GM19452 (cell line): ENCODE data around the gene TTL.
"Not testable (repeated sequence)": the region's sequence is repeated elsewhere in the genome, so short reads cannot be mapped to it uniquely, and the experiment has no call there.

ENCODE experiments used
- ATAC-seq: cut with Tn5 transposase; IDR thresholded peaks from one replicate; pipeline ENCODE4 v1.9.1; 2021; ENCODE audit not compliant: unreplicated experiment

Gene TTL

DNA sequence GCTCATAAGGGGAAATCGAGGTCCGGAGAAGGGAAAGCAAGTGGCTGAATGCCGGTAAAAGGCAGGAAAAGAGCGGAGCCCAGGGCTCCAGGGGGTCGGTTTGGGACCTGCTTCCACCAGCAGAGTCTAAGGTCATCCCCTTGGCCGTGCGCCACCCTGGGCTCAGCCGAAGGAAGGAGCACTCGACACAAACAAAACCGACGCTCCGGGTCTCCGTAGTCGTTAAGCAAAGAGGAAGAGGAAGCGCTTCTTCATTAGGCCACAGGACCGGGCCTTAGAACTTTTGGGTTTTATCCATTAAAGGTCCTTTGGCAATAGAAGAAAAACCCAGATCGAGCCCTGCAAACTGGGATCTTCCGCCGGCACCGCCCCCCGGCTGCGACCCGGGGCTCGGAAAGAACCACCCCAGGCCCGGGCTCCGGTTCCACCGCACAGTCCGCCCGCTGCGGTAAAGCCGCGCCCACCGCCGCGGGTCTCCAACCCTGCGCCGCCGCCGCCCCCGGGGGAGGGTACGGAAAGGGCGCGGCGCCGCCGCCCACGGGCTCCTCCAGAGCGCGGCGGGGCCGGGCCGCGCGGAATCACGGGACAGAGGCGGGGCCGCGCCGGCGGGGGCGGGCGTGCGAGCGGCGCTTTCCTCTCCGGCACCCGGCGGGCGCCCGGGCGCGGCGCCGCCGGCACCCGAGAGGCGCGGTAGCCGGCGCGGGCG lies at the start of gene TTL:
TSS of gene TTL (plus strand) at position 629 of the 706 bp plus-strand sequence. CDS start 189 bp downstream, outside the sequence.
- peak; percentile 64 for ATAC-seq

DNA sequence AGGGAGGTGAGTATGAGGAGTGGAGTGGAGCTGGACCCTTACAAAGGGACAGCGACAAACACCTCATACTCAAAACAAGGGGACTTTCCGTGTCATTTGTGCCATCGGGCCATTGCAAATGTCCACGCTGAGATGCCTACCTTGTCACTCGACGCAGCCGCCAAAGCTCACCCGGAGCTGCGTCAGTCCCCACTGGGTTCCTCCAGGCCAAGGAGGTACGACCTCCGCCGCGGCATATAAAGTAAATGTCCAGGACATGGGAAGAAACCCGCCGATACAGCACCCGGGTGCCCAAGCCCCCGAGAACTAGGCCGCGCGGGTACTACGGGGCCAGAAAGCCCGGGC lies 49.6 kb upstream of the TTL start:
- not testable (repeated sequence) for ATAC-seq

DNA sequence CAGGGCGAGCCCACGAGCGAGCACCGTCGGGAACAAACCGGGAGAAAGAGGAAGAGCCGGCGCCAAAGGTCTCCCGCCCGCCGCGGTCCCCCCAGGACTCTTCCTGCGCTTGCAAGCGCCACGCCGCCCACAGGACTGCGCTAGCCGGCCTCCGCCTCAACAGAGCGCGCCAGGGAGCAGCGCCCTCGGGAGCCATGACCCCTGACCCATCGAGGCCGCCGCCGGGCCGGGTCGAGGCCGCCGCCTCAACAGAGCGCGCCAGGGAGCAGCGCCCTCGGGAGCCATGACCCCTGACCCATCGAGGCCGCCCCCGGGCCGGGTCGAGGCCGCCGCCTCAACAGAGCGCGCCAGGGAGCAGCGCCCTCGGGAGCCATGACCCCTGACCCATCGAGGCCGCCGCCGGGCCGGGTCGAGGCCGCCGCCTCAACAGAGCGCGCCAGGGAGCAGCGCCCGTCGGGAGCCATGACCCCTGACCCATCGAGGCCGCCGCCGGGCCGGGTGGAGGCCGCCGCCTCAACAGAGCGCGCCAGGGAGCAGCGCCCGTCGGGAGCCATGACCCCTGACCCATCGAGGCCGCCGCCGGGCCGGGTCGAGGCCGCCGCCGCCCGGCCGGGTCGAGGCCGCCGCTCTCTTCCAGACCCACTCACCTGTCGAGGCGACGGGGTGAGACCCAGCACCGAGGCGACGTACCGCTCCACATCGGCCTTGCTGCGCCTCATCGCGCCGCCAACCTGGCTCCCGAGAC lies 49.0 kb upstream of the TTL start:
- ATAC-seq = peak; percentile 61

DNA sequence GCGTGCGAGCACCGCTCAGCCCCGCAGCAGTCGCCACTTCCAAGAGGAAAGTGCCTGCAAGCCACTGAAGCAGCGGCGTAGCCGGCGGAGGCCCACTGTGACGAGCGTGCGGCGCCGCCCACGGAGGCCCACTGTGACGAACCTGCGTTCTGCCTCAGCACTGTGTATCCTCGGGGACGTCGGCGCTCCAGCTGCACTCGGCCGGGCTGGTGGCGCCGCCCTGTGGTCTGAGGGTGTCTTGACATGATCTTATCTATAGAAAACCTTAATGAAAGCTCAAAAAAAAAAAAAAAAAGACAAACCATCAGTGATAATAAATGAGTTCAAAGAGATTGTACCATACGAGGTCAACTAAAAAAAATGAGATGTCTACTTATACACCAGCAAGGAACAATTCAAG lies 48.5 kb upstream of the TTL start, which contains the start of gene RGPD8:
TSS of gene RGPD8 (minus strand) at position 166 of the 400 bp plus-strand sequence. CDS start 192 bp downstream, outside the sequence.
- peak; percentile 99 for ATAC-seq

DNA sequence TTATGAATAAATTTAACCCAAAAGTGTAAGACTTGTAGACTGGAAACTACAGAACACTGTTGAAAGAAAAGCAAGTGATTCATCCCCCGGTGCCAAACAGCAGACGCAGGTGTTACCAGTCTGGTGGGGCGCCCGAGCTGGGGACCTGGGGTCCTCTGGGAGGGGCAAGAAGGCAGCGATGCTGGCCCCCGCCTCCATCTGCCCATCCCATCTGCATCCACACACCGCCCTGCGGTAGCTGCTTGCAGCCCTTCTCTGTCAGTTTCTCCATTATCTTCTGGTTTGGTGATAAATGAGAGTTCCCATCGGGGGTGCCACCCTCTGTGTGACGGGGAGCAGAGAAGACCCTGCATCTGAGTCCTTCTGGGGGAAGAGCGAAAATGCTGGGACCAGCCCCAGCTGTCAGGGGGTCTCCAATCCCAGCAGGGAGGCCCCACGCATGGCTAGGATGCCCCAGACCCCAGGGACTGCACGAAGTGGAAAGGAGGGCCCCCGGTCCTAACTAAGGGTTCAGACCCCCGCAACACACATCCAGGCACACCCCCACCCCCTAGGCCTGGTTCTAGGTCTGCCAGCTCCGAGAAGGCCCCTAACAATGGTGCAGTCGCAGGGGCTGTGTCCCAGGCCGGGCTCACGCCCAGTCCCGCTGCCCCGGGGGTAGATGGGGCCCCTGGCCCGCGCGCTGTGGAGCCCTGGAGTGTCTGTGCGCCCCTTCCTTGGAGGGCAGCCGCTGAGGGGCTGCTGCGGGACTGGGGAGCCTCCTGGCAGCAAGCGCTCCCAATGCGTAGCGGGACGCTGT lies 47.8 kb upstream of the TTL start:
- ATAC-seq = no peak

DNA sequence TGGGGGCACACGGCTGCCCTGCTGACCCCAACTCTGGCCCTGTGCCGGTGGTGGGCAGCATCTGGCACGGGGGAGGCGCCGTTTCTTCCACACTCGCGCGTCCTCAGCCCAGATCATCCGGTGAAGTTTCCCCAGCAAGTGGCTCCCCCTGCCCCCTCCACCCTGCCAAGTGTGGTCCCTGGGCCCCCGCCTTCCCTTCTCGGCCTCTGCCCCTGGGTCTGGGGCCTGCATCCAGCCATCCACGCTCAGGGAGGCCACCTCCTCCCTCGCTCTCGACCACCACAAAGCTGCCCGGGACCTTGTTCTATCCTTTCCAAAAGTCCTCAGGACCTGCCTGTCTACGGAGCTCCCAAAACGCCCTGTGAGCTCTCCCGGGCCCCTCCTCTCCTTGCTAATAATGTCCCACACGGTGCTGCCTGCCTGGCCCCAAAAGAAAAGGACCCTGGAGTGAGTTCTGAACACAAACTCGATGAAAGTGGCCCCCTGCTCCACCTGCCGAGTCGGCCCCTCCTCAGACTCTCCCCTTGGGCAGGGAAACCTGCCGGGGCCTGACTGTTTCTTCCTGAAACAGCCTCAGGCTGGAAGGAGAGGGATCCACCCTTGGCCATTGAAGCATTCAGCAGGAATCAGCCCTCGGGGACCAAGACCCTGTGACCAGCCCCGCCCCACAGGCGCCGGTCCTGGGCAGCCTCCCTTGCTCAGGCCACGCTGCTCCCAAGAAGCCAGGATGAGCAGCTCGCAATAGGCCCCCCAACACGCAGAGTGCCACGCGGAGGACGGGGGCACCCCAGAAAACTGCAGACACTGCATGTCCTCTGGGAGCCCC lies 46.9 kb upstream of the TTL start:
- not testable (repeated sequence) for ATAC-seq

DNA sequence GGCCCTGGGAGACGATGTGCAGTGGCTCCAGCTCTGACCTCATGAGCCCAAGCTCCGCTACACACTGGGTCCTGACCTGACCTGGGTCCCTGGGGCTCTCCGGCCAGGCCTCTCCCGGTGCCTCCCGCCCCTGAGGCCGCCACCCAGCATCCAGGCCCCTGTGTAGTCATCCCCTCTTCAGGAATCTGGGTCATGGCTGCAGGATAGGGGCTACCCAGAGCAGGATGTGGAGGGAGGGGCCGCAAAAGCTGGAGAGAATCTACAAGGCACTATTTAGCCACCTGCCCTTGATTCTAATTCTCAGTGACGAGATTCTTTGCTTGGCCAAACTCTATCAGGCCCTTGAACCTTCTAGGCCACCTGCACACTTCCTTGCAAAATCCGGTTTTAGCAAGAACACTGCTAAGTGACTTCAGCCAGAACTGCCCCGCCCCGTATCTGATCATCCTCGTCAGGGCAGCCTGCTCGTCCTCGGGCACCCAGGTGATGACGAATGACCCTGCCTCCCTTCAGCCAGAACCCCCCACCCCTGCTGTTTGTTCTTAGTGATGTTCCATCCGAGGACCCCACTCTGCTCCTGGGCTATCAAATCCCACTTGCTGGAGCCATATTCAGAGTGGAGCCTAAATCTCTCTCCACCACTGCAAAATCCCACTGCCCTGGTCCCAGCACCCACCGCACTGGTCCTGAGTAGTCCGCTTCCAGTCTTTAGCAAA lies 46.1 kb upstream of the TTL start:
- ATAC-seq = not testable (repeated sequence)

DNA sequence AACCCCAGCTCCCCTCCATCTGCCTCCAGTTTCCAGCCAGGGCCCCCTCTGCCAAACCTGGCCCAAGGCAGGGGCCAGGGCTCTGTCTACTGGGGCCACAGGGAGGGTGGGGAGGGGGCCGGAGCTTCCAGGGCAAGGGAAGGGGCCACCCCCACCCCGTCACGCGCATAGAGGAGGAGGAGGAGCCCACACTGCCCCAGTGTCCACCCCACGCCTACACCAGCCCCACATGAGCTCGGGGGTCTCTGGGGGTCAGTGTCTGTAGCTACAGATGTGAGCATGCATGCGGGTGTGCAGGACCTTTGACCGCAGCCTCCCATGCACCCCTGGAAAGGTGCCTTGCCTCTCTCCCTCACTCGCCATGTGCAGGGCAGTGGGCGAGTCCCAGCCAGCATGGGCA lies 45.0 kb upstream of the TTL start:
- not testable (repeated sequence) for ATAC-seq

DNA sequence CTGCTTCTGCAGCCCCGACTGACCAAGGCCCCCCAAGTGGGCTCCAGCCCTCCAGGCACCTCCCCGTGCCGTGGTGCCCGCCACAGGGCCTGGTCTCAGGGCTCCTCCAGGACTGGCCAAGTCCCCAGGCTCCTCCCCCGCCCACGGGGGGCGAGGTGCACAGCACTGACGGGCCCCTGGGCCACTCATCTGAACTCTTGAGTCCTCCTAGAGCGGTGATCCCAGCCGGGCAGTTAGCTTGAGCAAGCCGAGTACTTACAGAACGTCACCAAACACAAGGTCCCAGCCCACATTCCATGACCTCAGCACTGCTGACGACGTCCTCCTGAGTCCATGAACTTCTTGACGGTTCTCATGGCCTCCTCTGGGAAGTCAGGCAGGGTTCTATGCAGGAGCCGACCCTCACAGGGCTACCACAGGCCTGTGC lies 44.5 kb upstream of the TTL start:
- not testable (repeated sequence) for ATAC-seq

DNA sequence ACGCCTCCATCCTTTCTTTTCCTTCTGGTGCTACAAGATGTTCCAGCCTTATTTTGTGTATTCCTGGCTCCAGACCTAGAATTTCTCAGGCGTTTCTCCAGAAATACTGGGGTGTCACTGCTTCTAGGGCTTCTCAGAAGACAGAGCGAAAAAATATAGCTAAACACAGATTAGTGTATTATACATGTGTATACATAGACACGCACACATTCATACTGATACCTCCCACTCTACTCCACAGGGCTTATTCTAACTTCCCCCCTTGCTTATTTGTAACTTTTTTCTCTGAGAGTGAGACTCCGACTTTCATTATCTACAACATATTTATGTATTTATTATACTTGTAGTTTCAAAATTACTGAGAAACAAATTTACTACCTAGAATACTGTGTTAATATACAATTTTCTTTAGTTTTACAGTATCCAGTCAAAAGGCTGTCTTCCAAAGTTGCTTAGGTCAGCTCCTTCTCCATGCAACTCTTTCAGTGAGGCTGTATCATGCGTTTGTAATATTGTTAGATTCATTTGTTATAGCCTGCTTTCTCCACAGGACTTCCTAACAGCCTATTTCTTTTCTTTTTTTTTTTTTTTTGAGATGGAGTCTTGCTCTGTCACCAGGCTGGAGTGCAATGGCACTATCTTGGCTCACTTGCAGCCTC lies 43.2 kb upstream of the TTL start:
- ATAC-seq = not testable (repeated sequence)

DNA sequence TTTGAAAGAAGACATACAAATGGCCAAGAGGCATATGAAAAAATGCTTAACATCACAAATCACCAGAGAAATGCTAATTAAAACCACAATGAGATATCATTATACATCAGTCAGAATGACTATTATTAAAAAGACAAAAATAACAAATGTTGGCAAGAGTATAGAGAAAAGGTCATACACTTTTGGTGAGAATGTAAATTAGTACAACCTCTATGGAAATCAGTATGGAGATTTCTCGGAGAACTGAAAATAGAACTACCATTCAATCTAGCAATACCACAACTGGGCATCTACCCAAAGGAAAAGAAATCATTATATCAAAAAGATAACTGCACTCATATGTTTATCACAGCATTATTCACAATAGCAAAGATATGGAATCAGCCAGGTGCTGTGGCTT lies 37.7 kb upstream of the TTL start:
- not testable (repeated sequence) for ATAC-seq

DNA sequence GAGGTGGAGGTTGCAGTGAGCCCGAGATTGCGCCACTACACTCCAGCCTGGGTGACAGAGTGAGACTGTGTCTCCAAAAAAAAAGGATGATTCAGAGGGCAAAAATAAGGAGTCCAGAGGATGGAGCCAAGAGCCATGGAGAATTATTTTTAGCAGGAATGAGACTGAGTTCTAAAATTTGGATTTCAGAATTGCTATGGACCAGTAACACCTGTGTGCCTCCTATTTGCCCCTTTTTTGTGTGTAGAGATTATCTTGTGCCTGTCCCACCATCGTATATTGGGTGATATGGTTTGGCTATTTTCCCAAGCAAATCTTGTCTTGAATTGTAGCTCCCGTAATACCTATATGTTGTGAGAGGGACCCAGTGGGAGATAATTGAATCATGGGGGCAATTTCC lies 32.1 kb upstream of the TTL start:
- no peak for ATAC-seq

DNA sequence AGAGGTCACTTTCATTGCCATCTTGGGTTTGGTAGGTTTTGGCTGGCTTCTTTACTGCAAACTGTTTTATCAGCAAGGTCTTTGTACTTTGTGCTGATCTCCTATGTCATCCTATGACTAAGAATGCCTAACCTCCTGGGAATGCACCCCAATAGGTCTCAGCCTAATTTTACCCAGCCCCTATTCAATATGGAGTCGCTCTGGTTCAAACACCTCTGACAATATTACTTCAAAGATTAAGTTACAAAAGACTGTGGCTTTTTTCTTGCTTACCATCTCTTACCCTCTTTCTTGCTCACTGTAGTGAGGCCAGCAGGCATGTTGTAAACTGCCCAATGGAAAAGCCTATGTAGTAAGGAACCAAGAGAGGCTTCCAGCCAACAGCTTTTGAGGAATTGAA lies 30.6 kb upstream of the TTL start:
- ATAC-seq = no peak

DNA sequence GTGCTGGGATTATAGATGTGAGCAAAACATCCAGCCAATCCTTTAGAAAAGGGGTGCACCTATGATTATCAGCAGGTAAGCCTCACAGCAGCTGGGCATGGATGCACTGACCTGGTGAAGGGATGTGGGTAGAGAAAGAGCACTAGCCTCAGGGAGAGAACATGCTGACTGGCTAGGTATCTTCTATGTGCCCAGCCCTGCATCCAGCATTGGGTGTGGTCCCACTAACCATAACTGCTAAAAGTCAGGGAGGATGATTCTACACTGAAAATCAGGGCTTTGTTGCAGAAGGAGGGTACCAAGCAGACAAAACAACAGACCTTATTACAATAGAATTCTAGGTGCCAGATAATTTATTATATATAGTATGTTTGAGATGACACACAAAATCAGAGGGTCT lies 27.4 kb upstream of the TTL start:
- ATAC-seq = no peak

DNA sequence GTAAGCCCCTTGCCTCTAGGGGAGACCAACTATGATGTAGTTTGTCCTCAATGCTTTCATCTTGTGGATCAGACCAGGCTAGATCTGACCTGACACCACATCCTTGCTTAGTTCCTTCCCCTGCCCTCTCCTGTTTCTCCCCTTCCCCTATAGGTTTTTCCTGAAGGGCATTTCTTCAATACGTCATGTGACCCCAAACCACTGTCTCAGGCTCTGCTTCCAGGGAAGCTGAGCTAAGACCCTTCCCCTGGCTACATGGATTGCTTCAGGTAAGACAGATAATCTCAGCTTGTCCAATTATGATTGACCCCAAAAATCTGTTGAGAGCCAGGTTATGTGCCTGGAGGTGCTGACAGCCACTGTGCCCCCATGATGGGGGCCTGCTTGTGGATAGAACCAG lies 22.6 kb upstream of the TTL start:
- ATAC-seq = no peak

DNA sequence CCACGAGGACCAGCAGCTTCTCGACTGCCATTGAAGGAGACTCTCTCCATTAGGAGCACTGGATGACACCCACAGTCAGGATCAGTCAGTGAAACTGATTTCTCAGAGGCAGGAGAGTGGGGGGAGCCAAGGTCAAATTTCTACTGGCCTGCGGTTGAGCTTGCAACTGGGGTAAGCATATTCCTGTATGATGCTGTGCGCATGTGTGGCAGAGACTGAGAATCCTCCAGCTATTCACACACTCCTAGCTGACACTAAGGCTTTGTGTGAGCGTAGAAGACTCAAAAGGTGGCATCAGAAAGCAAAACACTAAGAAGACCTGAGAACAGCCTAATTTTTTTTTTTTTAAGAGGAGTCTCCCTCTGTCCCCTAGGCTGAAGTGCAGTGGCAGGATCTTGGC lies 19.8 kb upstream of the TTL start:
- ATAC-seq = no peak

DNA sequence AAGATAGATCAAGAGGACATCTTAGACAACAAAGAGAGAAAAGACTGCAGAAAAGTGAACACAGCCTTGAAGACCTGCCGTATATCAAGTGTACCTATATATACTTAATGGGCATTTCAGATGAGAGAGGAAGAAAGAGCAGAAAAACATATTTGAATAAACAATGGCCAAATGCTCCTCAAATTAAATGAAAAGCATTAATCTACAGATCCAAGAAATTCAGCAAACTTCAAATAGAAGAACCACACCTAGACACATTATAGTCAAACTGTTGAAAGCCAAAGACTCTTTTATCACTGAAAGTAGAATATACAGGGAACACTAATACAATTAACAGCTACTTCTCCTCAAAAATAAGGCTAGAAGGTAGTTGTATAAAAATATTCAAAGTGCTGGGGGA lies 18.7 kb upstream of the TTL start:
- ATAC-seq = no peak

DNA sequence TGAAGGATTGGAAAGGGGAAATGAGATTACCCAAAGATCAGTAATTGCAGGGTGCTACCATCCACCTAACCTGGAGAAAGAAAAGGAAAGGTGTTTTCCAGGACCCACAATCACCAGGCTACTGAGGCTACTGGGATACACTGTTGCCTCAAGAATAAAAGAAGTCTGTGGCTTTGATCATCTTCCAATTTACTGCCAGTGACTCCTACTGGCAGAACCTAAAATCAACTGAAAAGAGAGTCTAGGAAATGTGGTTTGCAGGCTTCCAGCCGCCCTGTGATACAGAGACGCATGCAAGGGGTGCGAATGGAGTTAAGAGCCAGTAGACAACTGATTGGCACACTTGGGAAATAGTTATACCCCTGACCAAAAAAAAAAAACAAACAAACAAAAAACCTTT lies 16.6 kb upstream of the TTL start:
- ATAC-seq = no peak

DNA sequence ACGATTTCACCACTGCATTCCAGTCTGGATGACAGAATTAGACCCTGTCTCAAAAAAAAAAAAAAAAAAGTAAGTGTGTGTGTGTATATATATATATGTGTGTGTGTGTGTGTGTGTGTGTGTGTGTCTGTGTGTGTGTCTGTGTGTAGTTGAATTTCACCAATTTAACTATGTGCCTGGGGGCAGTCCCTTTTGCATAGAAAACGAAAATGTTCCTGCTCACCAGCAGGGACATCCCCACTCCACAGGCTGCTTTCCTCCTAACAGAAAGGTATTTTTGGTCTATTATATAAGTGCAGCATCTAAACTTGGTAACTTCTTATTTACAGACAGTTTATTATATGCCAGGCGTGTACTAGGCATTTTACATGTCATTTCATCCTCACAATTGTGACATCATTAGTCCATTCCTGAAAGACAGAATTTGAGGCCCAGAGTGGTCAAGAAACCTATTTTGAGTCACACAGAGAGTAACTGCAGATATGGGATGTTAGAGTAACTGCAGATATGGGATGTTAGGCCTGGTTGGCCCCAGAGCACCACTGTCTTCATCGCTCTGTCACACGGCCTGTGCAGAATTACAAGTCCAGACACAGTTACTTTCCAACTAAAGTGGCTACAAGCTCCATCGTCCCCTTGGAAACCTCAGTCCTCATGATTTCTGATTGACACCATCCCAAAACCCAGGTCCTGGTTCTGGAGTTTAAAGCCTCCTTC lies 9.3 kb upstream of the TTL start:
- ATAC-seq = no peak
